HCT116 (cell line): ENCODE results near the gene MYBPHL. TPM values are rescaled to one million over a fixed set of nuclear protein-coding genes. Genes with fewer than 3 reads are reported as not detected.

Experiments used
- ATAC-seq: fragments of 200-7000 bp; cut with Tn5 transposase; 2 replicates; pipeline ENCODE4 v1.9.1; 2020; ENCODE audit warnings: mild to moderate bottlenecking, moderate library complexity
- Bru-seq: library from RNA; stranded (reverse); fragments of 400-500 nt; gene quantifications from one replicate; lab custom pipeline; 2021; lab: Mats Ljungman, UMichigan
- BruChase-seq, 2 experiments: library from RNA; stranded (reverse); fragments of 400-500 nt; gene quantifications; one replicate each; lab custom pipeline; 2021; lab: Mats Ljungman, UMichigan
- BruUV-seq: library from RNA; stranded (reverse); fragments of 400-500 nt; replicated peaks from 2 replicates; lab custom pipeline; 2021; lab: Mats Ljungman, UMichigan
- CTCF ChIA-PET: fragments of 300-600 bp; sonication (Branson Sonifier 250); formaldehyde crosslinking; loops from one replicate; lab custom pipeline; 2021; ENCODE audit warnings: antibody characterized with exemption; lab: Charles Lee
- POLR2A ChIA-PET: fragments of 300-600, 350-600 bp; sonication (Branson Sonifier 250); formaldehyde crosslinking; loops from one replicate; lab custom pipeline; 2021; ENCODE audit warnings: antibody characterized with exemption; lab: Charles Lee
- RAD21 ChIA-PET, 2 experiments: fragments of 300-600 bp; sonication (Branson Sonifier 250); formaldehyde crosslinking; loops; one replicate each; lab custom pipeline; 2023; ENCODE audit warnings: low total read pairs in 2 of 2; ENCODE audit not compliant: uncharacterized antibody in 2 of 2, unreplicated experiment in 2 of 2, low non-redundant PET in 1 of 2; lab: Charles Lee
- DNase-seq: peaks from one replicate; pipeline ENCODE4 v3.0.0-alpha.2; 2010; ENCODE audit warnings: low read depth, low spot score
- H2AFZ ChIP-seq: fragments of 200-600 bp; shearing (Covaris generic), sonication (generic); 2 replicates; pipeline ENCODE4 v1.6.1; 2017; ENCODE audit warnings: low read depth, mixed run types, mixed read lengths, antibody characterized with exemption, low read length; ENCODE audit not compliant: poor library complexity, severe bottlenecking
- H3K27ac ChIP-seq: 2 replicates; pipeline ENCODE4 v1.5.1; 2012; ENCODE audit warnings: low read depth, low read length
- H3K27me3 ChIP-seq: fragments of 200-600 bp; sonication (generic); 2 replicates; pipeline ENCODE4 v1.6.1; 2016; ENCODE audit warnings: mixed run types, low read length, mixed read lengths; ENCODE audit not compliant: insufficient read depth
- H3K36me3 ChIP-seq, 2 experiments: fragments of 200-500 bp in 1 of 2; fragments of 200-600 bp in 1 of 2; sonication (Bioruptor generic) in 1 of 2; sonication (generic) in 1 of 2; 2 replicates each; pipeline versions ENCODE4 v1.5.1 to v1.6.1; 2014 to 2016; ENCODE audit warnings: low read length in 2 of 2, inconsistent platforms in 1 of 2, mixed read lengths in 1 of 2, mixed run types in 1 of 2; ENCODE audit not compliant: insufficient read depth in 2 of 2, control insufficient read depth in 1 of 2
- H3K4me1 ChIP-seq, 2 experiments: fragments of 200-600 bp in 1 of 2; sonication (generic) in 1 of 2; 2 replicates each; pipeline versions ENCODE4 v1.5.1 to v1.6.1; 2012 to 2017; ENCODE audit warnings: low read length in 2 of 2, inconsistent platforms in 1 of 2, mild to moderate bottlenecking in 1 of 2, mixed read lengths in 1 of 2, mixed run types in 1 of 2, moderate library complexity in 1 of 2; ENCODE audit not compliant: insufficient read depth in 2 of 2, control insufficient read depth in 1 of 2
- H3K4me2 ChIP-seq: fragments of 200-600 bp; sonication (generic); 2 replicates; pipeline ENCODE4 v1.6.1; 2017; ENCODE audit warnings: mixed run types, low read length, mixed read lengths
- H3K4me3 ChIP-seq, 2 experiments: fragments of 200-600 bp in 1 of 2; sonication (generic) in 1 of 2; replicated peaks in 1 of 2; 2 replicates each; pipeline ENCODE4 v1.5.1; 2011 to 2016; ENCODE audit warnings: low read length in 2 of 2, control low read depth in 1 of 2, low read depth in 1 of 2, mild to moderate bottlenecking in 1 of 2, mixed read lengths in 1 of 2, mixed run types in 1 of 2
- H3K79me2 ChIP-seq: fragments of 200-600 bp; sonication (generic); 2 replicates; pipeline ENCODE4 v1.6.1; 2017; ENCODE audit warnings: mild to moderate bottlenecking, mixed run types, low read length, moderate library complexity, mixed read lengths; ENCODE audit not compliant: insufficient read depth
- H3K9ac ChIP-seq: fragments of 200-600 bp; sonication (generic); 2 replicates; pipeline ENCODE4 v1.6.1; 2016; ENCODE audit warnings: low read length, mixed read lengths
- H3K9me2 ChIP-seq: fragments of 200-600 bp; sonication (generic), shearing (Covaris generic); 2 replicates; pipeline ENCODE4 v1.6.1; 2017; ENCODE audit warnings: mixed run types, mild to moderate bottlenecking, moderate library complexity; ENCODE audit not compliant: insufficient read depth
- H3K9me3 ChIP-seq, 2 experiments: fragments of 200-500 bp in 1 of 2; fragments of 200-600 bp in 1 of 2; sonication (Bioruptor generic) in 1 of 2; sonication (generic) in 1 of 2; 2 replicates each; pipeline ENCODE4 v1.6.1; 2014 to 2017; ENCODE audit warnings: low read length in 2 of 2, mixed read lengths in 2 of 2, inconsistent platforms in 1 of 2, low read depth in 1 of 2, mild to moderate bottlenecking in 1 of 2, mixed run types in 1 of 2, moderate library complexity in 1 of 2; ENCODE audit not compliant: control insufficient read depth in 1 of 2, insufficient read depth in 1 of 2
- H4K20me1 ChIP-seq: fragments of 200-600 bp; sonication (generic), shearing (Covaris generic); 2 replicates; pipeline ENCODE4 v1.6.1; 2017; ENCODE audit warnings: mixed run types, mild to moderate bottlenecking, moderate library complexity; ENCODE audit not compliant: insufficient read depth
- EGR1 ChIP-seq: IDR thresholded peaks from 2 replicates; pipeline ENCODE4 v1.6.1; 2012; ENCODE audit warnings: low read depth
- EZH2phosphoT487 ChIP-seq: fragments of 200-600 bp; IDR thresholded peaks from 2 replicates; pipeline ENCODE4 v1.6.1; 2018; ENCODE audit warnings: antibody characterized with exemption, borderline replicate concordance
- JUND ChIP-seq: IDR thresholded peaks from 2 replicates; pipeline ENCODE4 v1.6.1; 2012
- POLR2AphosphoS5 ChIP-seq: IDR thresholded peaks from 2 replicates; pipeline ENCODE4 v1.6.1; 2011; ENCODE audit warnings: mild to moderate bottlenecking, low read depth, low read length, moderate library complexity
- RAD21 ChIP-seq: IDR thresholded peaks from 2 replicates; pipeline ENCODE4 v1.6.1; 2012; ENCODE audit warnings: low read depth, mild to moderate bottlenecking
- intact Hi-C: fragments of 100-400 bp; cut with micrococcal nuclease; formaldehyde crosslinking; loops from 2 replicates; pipeline ENCODE4 v1.10.0; 2022
- long read RNA-seq: library from polyadenylated mRNA; unstranded; transcript quantifications from one replicate; pipeline ENCODE4 v2.0.0, GENCODE V29; 2021; ENCODE audit not compliant: unreplicated experiment
- polyA plus RNA-seq: library from polyadenylated mRNA; unstranded; fragments of >200 nt; gene quantifications from 2 replicates; pipeline ENCODE4 v1.2.1, GENCODE V29; 2012; ENCODE audit warnings: missing spikeins
- total RNA-seq: library from RNA; stranded (reverse); gene quantifications from one replicate; pipeline ENCODE4 v1.2.1, GENCODE V29; 2021; ENCODE audit not compliant: unreplicated experiment
- TF ChIP-seq, protein P1 (sequence below), 3 experiments: fragments of 200-600 bp in 1 of 3; sonication (generic) in 1 of 3; IDR thresholded peaks in 2 of 3; conservative IDR thresholded peaks in 1 of 3; 2 replicates each; pipeline ENCODE4 v1.5.1; 2012 to 2017; ENCODE audit warnings: low read depth in 2 of 3, low read length in 2 of 3, antibody characterized with exemption in 1 of 3, borderline replicate concordance in 1 of 3, control low read depth in 1 of 3, mild to moderate bottlenecking in 1 of 3, mixed read lengths in 1 of 3, mixed run types in 1 of 3, moderate library complexity in 1 of 3; ENCODE audit not compliant: insufficient read depth in 1 of 3

MYBPHL gene, protein sequence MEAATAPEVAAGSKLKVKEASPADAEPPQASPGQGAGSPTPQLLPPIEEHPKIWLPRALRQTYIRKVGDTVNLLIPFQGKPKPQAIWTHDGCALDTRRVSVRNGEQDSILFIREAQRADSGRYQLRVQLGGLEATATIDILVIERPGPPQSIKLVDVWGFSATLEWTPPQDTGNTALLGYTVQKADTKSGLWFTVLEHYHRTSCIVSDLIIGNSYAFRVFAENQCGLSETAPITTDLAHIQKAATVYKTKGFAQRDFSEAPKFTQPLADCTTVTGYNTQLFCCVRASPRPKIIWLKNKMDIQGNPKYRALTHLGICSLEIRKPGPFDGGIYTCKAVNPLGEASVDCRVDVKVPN
- total RNA-seq (1.0 TPM), Bru-seq, nascent RNA (percentile 23 among the genes with signal in this experiment), BruChase-seq, experiment 1, labeled RNA remaining after a 6-hour chase (percentile 21 among the genes with signal in this experiment), BruChase-seq, experiment 2, labeled RNA remaining after a 2-hour chase (percentile 22 among the genes with signal in this experiment)
- polyA plus RNA-seq: not detected in 2 replicates
- long read RNA-seq: 0 reads

DNA sequence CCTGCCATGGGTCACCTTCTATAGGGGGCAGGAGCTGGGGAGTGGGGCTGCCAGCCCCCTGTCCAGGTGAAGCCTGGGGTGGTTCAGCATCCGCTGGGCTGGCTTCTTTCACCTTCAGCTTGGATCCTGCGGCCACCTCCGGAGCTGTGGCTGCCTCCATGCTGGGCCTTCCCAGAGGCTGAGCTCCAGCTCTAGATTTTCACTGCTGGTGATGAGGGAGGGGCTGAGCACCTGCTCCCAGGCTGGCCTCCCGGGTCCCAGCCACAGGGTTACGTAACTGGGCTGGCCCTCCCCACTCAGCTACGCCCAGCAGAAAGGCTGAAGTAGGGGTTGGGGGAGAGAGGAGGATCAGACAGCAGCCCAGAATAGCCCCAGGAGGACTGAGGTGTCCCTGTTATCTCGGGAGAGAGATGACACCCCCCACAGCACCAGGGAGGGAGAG lies at the start of gene MYBPHL:
TSS of gene MYBPHL (minus strand) at position 180 of the 442 bp plus-strand sequence. CDS start at position 160, 20 bp downstream.
- CTCF ChIA-PET: interaction anchor here (1.4 kb wide), 1 partner anchor 14 kb away, joined by 3 read pairs; no protein-coding TSS in a partner anchor
- H3K4me2 ChIP-seq: no peak within 1 kb of the TSS
- no peaks in the 10 kb centered on the region for H3K79me2 ChIP-seq
- H4K20me1 ChIP-seq: no peaks in the 10 kb centered on the region
- no peak within 1 kb of the TSS for H3K4me3 ChIP-seq
- POLR2A ChIA-PET: no interaction called here
- H3K9me3 ChIP-seq: no peaks in the 10 kb centered on the region
- no TSS peak for BruUV-seq
- no peaks in the 10 kb centered on the region for H3K27me3 ChIP-seq
- 0 out of 4 replicates have a peak, but pooled peaks cover 0 to 3% of the 10 kb centered on the region in 2 experiments for H3K4me1 ChIP-seq
- intact Hi-C loops: no loop called here
- H3K27ac ChIP-seq: no peak within 1 kb of the TSS
- no peaks in the 10 kb centered on the region for H3K9me2 ChIP-seq
- ATAC-seq (no peak), DNase-seq (no peak)
- H3K36me3 ChIP-seq: no peaks in the 10 kb centered on the region
- H3K9ac ChIP-seq: no peak within 1 kb of the TSS
- RAD21 ChIA-PET: no interaction called here
- TF ChIP-seq, protein P1, sequence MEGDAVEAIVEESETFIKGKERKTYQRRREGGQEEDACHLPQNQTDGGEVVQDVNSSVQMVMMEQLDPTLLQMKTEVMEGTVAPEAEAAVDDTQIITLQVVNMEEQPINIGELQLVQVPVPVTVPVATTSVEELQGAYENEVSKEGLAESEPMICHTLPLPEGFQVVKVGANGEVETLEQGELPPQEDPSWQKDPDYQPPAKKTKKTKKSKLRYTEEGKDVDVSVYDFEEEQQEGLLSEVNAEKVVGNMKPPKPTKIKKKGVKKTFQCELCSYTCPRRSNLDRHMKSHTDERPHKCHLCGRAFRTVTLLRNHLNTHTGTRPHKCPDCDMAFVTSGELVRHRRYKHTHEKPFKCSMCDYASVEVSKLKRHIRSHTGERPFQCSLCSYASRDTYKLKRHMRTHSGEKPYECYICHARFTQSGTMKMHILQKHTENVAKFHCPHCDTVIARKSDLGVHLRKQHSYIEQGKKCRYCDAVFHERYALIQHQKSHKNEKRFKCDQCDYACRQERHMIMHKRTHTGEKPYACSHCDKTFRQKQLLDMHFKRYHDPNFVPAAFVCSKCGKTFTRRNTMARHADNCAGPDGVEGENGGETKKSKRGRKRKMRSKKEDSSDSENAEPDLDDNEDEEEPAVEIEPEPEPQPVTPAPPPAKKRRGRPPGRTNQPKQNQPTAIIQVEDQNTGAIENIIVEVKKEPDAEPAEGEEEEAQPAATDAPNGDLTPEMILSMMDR (IDR thresholded peaks at IDR 0.05 in 2 of 3, conservative IDR thresholded peaks at IDR 0.05 in 1 of 3; ENCODE audit: borderline replicate concordance in 1 of 3, insufficient read depth in 1 of 3, low read depth in 2 of 3, low read length in 2 of 3): no peak
- TF ChIP-seq JUND (no peak), EGR1 (no peak), RAD21 (no peak), EZH2phosphoT487 (no peak), POLR2AphosphoS5 (no peak)
- H2AFZ ChIP-seq: no peak within 1 kb of the TSS
